Mesenchymal stem cell (in vitro differentiated cells and primary cell): ENCODE data around the gene GAS7.

Source experiments
- DNase-seq: peaks from one replicate; pipeline ENCODE4 v3.0.0-alpha.2; 2013
- H2AFZ ChIP-seq: one replicate; pipeline ENCODE4 v1.6.1; 2013; ENCODE audit warnings: low read depth, mild to moderate bottlenecking, control low read depth, inconsistent platforms, low read length, moderate library complexity
- H2AK5ac ChIP-seq: 2 replicates; pipeline ENCODE4 v1.6.1; 2013; ENCODE audit warnings: low read length, moderate library complexity, mild to moderate bottlenecking, inconsistent platforms; ENCODE audit not compliant: severe bottlenecking
- H2BK120ac ChIP-seq: one replicate; pipeline ENCODE4 v1.6.1; 2013; ENCODE audit warnings: low read depth, mild to moderate bottlenecking, inconsistent platforms, low read length, moderate library complexity
- H2BK12ac ChIP-seq, 2 experiments: one replicate each; pipeline ENCODE4 v1.6.1; 2013; ENCODE audit warnings: inconsistent platforms in 2 of 2, low read length in 2 of 2, mild to moderate bottlenecking in 2 of 2, moderate library complexity in 2 of 2, control low read depth in 1 of 2
- H2BK15ac ChIP-seq: one replicate; pipeline ENCODE4 v1.6.1; 2013; ENCODE audit warnings: mild to moderate bottlenecking, low read depth, inconsistent platforms; ENCODE audit not compliant: poor library complexity, severe bottlenecking
- H2BK5ac ChIP-seq: 2 replicates; pipeline ENCODE4 v1.6.1; 2013; ENCODE audit warnings: low read depth, mild to moderate bottlenecking, low read length, control low read depth, inconsistent platforms; ENCODE audit not compliant: poor library complexity, severe bottlenecking
- H3K14ac ChIP-seq, 2 experiments: one replicate each; pipeline ENCODE4 v1.6.1; 2013; ENCODE audit warnings: inconsistent platforms in 2 of 2, low read length in 2 of 2, control low read depth in 1 of 2, mild to moderate bottlenecking in 1 of 2, moderate library complexity in 1 of 2
- H3K18ac ChIP-seq, 2 experiments: one replicate each; pipeline ENCODE4 v1.6.1; 2013; ENCODE audit warnings: inconsistent platforms in 2 of 2, low read length in 2 of 2, control low read depth in 1 of 2, low read depth in 1 of 2, mild to moderate bottlenecking in 1 of 2
- H3K23ac ChIP-seq, 2 experiments: one replicate each; pipeline ENCODE4 v1.6.1; 2013; ENCODE audit warnings: inconsistent platforms in 2 of 2, low read length in 2 of 2, mild to moderate bottlenecking in 2 of 2, moderate library complexity in 2 of 2, control low read depth in 1 of 2
- H3K27ac ChIP-seq: 2 replicates; pipeline ENCODE4 v1.5.1; 2013; ENCODE audit warnings: mild to moderate bottlenecking, moderate library complexity, low read length, control low read depth, inconsistent platforms; ENCODE audit not compliant: poor library complexity, severe bottlenecking
- H3K27me3 ChIP-seq, 2 experiments: 2 replicates each; pipeline versions ENCODE4 v1.6.1 to v1.7.0; 2013; ENCODE audit warnings: low read length in 2 of 2, mild to moderate bottlenecking in 2 of 2, moderate library complexity in 2 of 2, control low read depth in 1 of 2, inconsistent platforms in 1 of 2; ENCODE audit not compliant: control insufficient read depth in 1 of 2, insufficient read depth in 1 of 2
- H3K36me3 ChIP-seq, 2 experiments: 2 replicates each; pipeline versions ENCODE4 v1.6.1 to v1.7.0; 2013; ENCODE audit warnings: low read length in 2 of 2, control low read depth in 1 of 2, inconsistent platforms in 1 of 2, low read depth in 1 of 2, mild to moderate bottlenecking in 1 of 2; ENCODE audit not compliant: insufficient read depth in 2 of 2, control insufficient read depth in 1 of 2
- H3K4ac ChIP-seq, 2 experiments: one replicate each; pipeline ENCODE4 v1.6.1; 2013; ENCODE audit warnings: inconsistent platforms in 2 of 2, low read length in 2 of 2, mild to moderate bottlenecking in 2 of 2, moderate library complexity in 2 of 2, control low read depth in 1 of 2, low read depth in 1 of 2
- H3K4me1 ChIP-seq: 2 replicates; pipeline ENCODE4 v1.6.1; 2013; ENCODE audit warnings: low read depth, low read length, control low read depth; ENCODE audit not compliant: control insufficient read depth, insufficient read depth
- H3K4me2 ChIP-seq: 2 replicates; pipeline ENCODE4 v1.6.1; 2013; ENCODE audit warnings: low read length, mild to moderate bottlenecking, inconsistent platforms; ENCODE audit not compliant: poor library complexity, severe bottlenecking
- H3K4me3 ChIP-seq, 2 experiments: 2 replicates each; pipeline versions ENCODE4 v1.5.1 to v1.7.0; 2013; ENCODE audit warnings: low read length in 2 of 2, mild to moderate bottlenecking in 2 of 2, control low read depth in 1 of 2, low read depth in 1 of 2; ENCODE audit not compliant: insufficient read depth in 1 of 2
- H3K79me1 ChIP-seq: replicated peaks from 2 replicates; pipeline ENCODE4 v1.6.1; 2013; ENCODE audit warnings: mild to moderate bottlenecking, control low read depth, low read length, inconsistent platforms; ENCODE audit not compliant: poor library complexity, severe bottlenecking
- H3K9ac ChIP-seq: 2 replicates; pipeline ENCODE4 v1.7.0; 2013; ENCODE audit warnings: mild to moderate bottlenecking, low read length, moderate library complexity
- H3K9me3 ChIP-seq: 2 replicates; pipeline ENCODE4 v1.7.0; 2013; ENCODE audit warnings: mild to moderate bottlenecking, low read length; ENCODE audit not compliant: control insufficient read depth
- H4K8ac ChIP-seq: one replicate; pipeline ENCODE4 v1.6.1; 2013; ENCODE audit warnings: inconsistent platforms, mild to moderate bottlenecking, low read length, moderate library complexity
- H4K91ac ChIP-seq: one replicate; pipeline ENCODE4 v1.6.1; 2013; ENCODE audit warnings: mild to moderate bottlenecking, low read length, inconsistent platforms
- WGBS: methylation state at CpG from one replicate; pipeline ENCODE4 v1.1.7; 2013; ENCODE audit warnings: mixed read lengths; 5-methylcytosine and 5-hydroxymethylcytosine counted together

The GAS7 gene

GRCh38 chr17:10073941-10074340 lies 124.5 kb downstream of the GAS7 start:
- no peaks in the 10 kb centered on the region for H3K36me3 ChIP-seq

GRCh38 chr17:10072556-10073425 lies 125.6 kb downstream of the GAS7 start:
- Histone ChIP-seq H3K36me3 (no peaks in the 10 kb centered on the region), H2AFZ (no peak overlapping the region), H4K91ac (peak overlapping the region; percentile 27), H3K27me3 (no peaks in the 10 kb centered on the region), H3K4me3 (no peak overlapping the region), H2AK5ac (no peak overlapping the region), H3K27ac (no peak overlapping the region), H3K18ac (no peak overlapping the region), H4K8ac (no peak overlapping the region), H2BK12ac (no peak overlapping the region), H3K4me2 (no peak overlapping the region), H3K14ac (no peak overlapping the region), H3K4ac (no peak overlapping the region), H2BK15ac (no peak overlapping the region), H3K9me3 (no peaks in the 10 kb centered on the region), H3K4me1 (no peaks in the 10 kb centered on the region), H3K23ac (no peak overlapping the region), H2BK120ac (no peak overlapping the region), H2BK5ac (no peak overlapping the region), H3K9ac (no peak overlapping the region), H3K79me1 (peaks cover 16% of the 10 kb centered on the region)
- no peak for DNase-seq
- WGBS: 90% methylated on average over 16 of the region's 16 CpGs

More at GRCh38 chr17:10073941-10074340, 124.5 kb downstream of the GAS7 start:
- Histone ChIP-seq H4K8ac (no peak overlapping the region), H2AK5ac (no peak overlapping the region), H3K4ac (no peak overlapping the region), H2BK120ac (no peak overlapping the region), H3K27ac (no peak overlapping the region), H4K91ac (no peak overlapping the region), H3K27me3 (no peaks in the 10 kb centered on the region), H3K79me1 (peaks cover 16% of the 10 kb centered on the region), H2BK5ac (no peak overlapping the region), H3K9ac (no peak overlapping the region), H3K4me3 (no peak overlapping the region), H3K4me2 (no peak overlapping the region), H3K9me3 (no peaks in the 10 kb centered on the region), H3K23ac (no peak overlapping the region), H2AFZ (no peak overlapping the region), H2BK15ac (no peak overlapping the region), H2BK12ac (no peak overlapping the region), H3K18ac (no peak overlapping the region), H3K14ac (no peak overlapping the region), H3K4me1 (no peaks in the 10 kb centered on the region)
- DNase-seq: no peak
- 88% methylated on average over 5 of the region's 6 CpGs for WGBS

- Histone ChIP-seq H2BK5ac (no peak overlapping the region), H3K4me1 (no peaks in the 10 kb centered on the region), H3K9ac (no peak overlapping the region), H2BK15ac (no peak overlapping the region), H2AFZ (no peak overlapping the region), H3K14ac (no peak overlapping the region), H3K4ac (no peak overlapping the region), H4K8ac (no peak overlapping the region), H3K27ac (no peak overlapping the region), H2BK12ac (no peak overlapping the region), H4K91ac (no peak overlapping the region), H3K79me1 (peaks cover 18% of the 10 kb centered on the region), H3K27me3 (no peaks in the 10 kb centered on the region), H3K4me2 (no peak overlapping the region), H3K4me3 (no peak overlapping the region), H3K36me3 (no peaks in the 10 kb centered on the region), H3K23ac (no peak overlapping the region), H3K9me3 (no peaks in the 10 kb centered on the region), H3K18ac (no peak overlapping the region), H2AK5ac (no peak overlapping the region), H2BK120ac (no peak overlapping the region)
- WGBS: 96% methylated on average over 4 of the region's 4 CpGs
- no peak for DNase-seq
These were observed 126.3 kb downstream of the GAS7 start for GRCh38 chr17:10072086-10072485.

DNA sequence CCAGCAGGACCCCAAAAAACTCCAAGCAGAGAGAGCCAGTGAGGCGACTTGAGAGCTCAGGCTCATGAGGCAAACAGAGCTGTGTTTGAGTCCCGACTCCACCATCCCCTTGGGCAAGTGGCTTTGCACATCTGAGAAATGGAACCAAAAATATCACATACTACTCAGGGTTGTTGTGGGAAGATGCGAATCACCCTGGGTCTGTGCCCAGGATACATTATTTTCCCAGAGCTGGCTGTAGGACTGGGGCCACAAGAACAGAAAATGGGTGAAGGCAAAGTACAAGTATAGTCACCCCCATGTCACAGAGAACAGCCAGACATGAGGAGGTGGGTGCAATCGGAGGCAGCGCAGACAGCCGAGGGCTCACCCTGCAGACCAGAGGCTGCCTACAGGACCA lies 127.3 kb downstream of the GAS7 start:
- H3K4me3 ChIP-seq: no peak overlapping the region
- 95% methylated on average over 6 of the region's 6 CpGs for WGBS
- DNase-seq: no peak
- no peak overlapping the region for H3K23ac ChIP-seq
- H2BK12ac ChIP-seq: no peak overlapping the region
- H3K36me3 ChIP-seq: no peaks in the 10 kb centered on the region
- no peak overlapping the region for H3K27ac ChIP-seq
- no peak overlapping the region for H2BK120ac ChIP-seq
- H3K14ac ChIP-seq: no peak overlapping the region
- peaks cover 16% of the 10 kb centered on the region for H3K79me1 ChIP-seq
- H2BK5ac ChIP-seq: no peak overlapping the region
- no peak overlapping the region for H3K9ac ChIP-seq
- H2AFZ ChIP-seq: no peak overlapping the region
- H4K8ac ChIP-seq: no peak overlapping the region
- H3K4ac ChIP-seq: no peak overlapping the region
- H4K91ac ChIP-seq: no peak overlapping the region
- no peaks in the 10 kb centered on the region for H3K4me1 ChIP-seq
- no peak overlapping the region for H2AK5ac ChIP-seq
- no peak overlapping the region for H3K18ac ChIP-seq
- H3K9me3 ChIP-seq: no peaks in the 10 kb centered on the region
- H3K27me3 ChIP-seq: no peaks in the 10 kb centered on the region
- H2BK15ac ChIP-seq: no peak overlapping the region
- H3K4me2 ChIP-seq: no peak overlapping the region
